ENCODE results near the gene SORCS2. TPM values are rescaled to one million over a fixed set of nuclear protein-coding genes. Genes with fewer than 3 reads are reported as not detected.

The SORCS2 gene
- polyA plus RNA-seq, 1 of the 3 experiments (the other 2 are of a cell fraction): 1.6 TPM

DNA sequence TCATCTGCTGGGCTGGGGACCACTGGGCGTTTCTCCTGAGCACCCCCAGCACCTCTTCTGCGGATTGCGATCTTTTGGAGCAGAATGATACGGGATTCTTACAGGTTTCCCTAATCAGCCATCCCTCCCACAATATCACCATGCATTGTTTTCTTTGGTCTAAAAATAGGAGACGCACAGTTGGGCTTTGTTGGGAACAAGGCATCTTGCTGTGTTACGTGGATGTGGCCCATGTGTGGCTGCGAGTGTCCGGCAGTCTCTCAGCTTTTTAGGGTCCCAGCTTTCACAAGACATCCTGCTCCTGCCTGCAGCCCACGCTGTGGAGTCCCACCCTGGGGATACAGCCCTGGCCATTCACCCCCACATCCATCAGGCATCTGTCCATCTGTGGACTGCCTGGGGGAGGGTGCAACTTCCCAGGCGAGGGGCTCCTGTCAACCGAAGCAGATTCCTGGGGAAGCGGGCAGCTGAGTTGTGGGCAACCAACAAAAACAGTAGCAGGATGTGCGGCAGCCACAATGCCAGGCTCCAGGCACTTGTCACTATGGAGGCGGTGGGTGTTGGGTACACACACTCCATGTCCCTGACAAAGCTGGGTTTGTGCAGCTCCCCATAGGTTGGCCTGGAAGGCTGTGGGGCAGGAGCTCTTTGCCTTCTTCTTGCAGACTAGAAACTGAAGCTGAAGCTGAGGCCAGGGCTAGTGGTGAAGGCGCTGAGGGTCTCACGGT is 427.9 kb downstream of the SORCS2 start:
- Histone ChIP-seq H3K79me2 (ENCODE audit: insufficient read depth) (no peaks in the 10 kb centered on the region), H4K20me1 (ENCODE audit: insufficient read depth) (no peaks in the 10 kb centered on the region), H3K27me3 (ENCODE audit: insufficient read depth) (no peaks in the 10 kb centered on the region), H3F3A (replicated peaks; ENCODE audit: insufficient read depth) (peaks cover under 1% of the 10 kb centered on the region), H3K4me1 (ENCODE audit: control insufficient read depth in 1 of 2, insufficient read depth in 2 of 2, low read depth in 1 of 2, low read length in 1 of 2) (peaks cover 6 to 22% of the 10 kb centered on the region in 2 experiments; a peak in 3 of 4 replicates), H3K9ac (no peak overlapping the region), H3K27ac (ENCODE audit: low read depth in 2 of 2, low read length in 1 of 2) (no peak overlapping the region), H2AFZ (ENCODE audit: low read depth) (no peak overlapping the region), H3K9me2 (no peaks in the 10 kb centered on the region), H3K4me2 (no peak overlapping the region), H3K9me3 (no peaks in the 10 kb centered on the region), H3K36me3 (replicated peaks in 1 of 2; ENCODE audit: control insufficient read depth in 1 of 2, insufficient read depth in 2 of 2, low read length in 1 of 2) (no peaks in the 10 kb centered on the region), H3K4me3 (ENCODE audit: low read depth in 2 of 2, low read length in 1 of 2) (no peak overlapping the region)
- TF ChIP-seq SMC3 (IDR thresholded peaks at IDR 0.05; ENCODE audit: low read depth, low read length) (no peak), SIN3A (IDR thresholded peaks at IDR 0.05; ENCODE audit: borderline replicate concordance, low read depth, low read length) (no peak)
- TF ChIP-seq, protein P1, sequence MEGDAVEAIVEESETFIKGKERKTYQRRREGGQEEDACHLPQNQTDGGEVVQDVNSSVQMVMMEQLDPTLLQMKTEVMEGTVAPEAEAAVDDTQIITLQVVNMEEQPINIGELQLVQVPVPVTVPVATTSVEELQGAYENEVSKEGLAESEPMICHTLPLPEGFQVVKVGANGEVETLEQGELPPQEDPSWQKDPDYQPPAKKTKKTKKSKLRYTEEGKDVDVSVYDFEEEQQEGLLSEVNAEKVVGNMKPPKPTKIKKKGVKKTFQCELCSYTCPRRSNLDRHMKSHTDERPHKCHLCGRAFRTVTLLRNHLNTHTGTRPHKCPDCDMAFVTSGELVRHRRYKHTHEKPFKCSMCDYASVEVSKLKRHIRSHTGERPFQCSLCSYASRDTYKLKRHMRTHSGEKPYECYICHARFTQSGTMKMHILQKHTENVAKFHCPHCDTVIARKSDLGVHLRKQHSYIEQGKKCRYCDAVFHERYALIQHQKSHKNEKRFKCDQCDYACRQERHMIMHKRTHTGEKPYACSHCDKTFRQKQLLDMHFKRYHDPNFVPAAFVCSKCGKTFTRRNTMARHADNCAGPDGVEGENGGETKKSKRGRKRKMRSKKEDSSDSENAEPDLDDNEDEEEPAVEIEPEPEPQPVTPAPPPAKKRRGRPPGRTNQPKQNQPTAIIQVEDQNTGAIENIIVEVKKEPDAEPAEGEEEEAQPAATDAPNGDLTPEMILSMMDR (IDR thresholded peaks at IDR 0.05): no peak
- ChIA-PET CTCF (no interaction called here), POLR2A (no interaction called here)
- no peak for DNase-seq
- 87% methylated on average over 10 of the region's 16 CpGs for WGBS (ENCODE audit: low lambda C conversion rate)

GRCh38 chr4:7620814-7621176 is 428.5 kb downstream of the SORCS2 start:
- H2AFZ ChIP-seq (ENCODE audit: low read depth): no peak overlapping the region
- H3K79me2 ChIP-seq (ENCODE audit: insufficient read depth): no peaks in the 10 kb centered on the region
- no peaks in the 10 kb centered on the region for H4K20me1 ChIP-seq (ENCODE audit: insufficient read depth)
- H3K4me2 ChIP-seq: no peak overlapping the region
- H3K9me3 ChIP-seq: no peaks in the 10 kb centered on the region
- peaks cover 6% of the 10 kb centered on the region for H3F3A ChIP-seq (replicated peaks; ENCODE audit: insufficient read depth)
- CTCF ChIA-PET: no interaction called here
- no peak for DNase-seq
- no peak overlapping the region for H3K9ac ChIP-seq
- no peaks in the 10 kb centered on the region for H3K9me2 ChIP-seq
- H3K27me3 ChIP-seq (ENCODE audit: insufficient read depth): no peaks in the 10 kb centered on the region
- no peak overlapping the region for H3K4me3 ChIP-seq (ENCODE audit: low read depth in 2 of 2, low read length in 1 of 2)
- TF ChIP-seq, protein P2, sequence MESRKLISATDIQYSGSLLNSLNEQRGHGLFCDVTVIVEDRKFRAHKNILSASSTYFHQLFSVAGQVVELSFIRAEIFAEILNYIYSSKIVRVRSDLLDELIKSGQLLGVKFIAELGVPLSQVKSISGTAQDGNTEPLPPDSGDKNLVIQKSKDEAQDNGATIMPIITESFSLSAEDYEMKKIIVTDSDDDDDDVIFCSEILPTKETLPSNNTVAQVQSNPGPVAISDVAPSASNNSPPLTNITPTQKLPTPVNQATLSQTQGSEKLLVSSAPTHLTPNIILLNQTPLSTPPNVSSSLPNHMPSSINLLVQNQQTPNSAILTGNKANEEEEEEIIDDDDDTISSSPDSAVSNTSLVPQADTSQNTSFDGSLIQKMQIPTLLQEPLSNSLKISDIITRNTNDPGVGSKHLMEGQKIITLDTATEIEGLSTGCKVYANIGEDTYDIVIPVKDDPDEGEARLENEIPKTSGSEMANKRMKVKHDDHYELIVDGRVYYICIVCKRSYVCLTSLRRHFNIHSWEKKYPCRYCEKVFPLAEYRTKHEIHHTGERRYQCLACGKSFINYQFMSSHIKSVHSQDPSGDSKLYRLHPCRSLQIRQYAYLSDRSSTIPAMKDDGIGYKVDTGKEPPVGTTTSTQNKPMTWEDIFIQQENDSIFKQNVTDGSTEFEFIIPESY (IDR thresholded peaks at IDR 0.05; ENCODE audit: borderline replicate concordance, low read depth): no peak
- TF ChIP-seq TCF12 (IDR thresholded peaks at IDR 0.05): no peak
- TF ChIP-seq NRF1 (IDR thresholded peaks at IDR 0.05; ENCODE audit: low read depth, low read length): no peak
- no peak for TF ChIP-seq FOSL2 (IDR thresholded peaks at IDR 0.05; ENCODE audit: borderline replicate concordance, low read depth)
- no peak for TF ChIP-seq GABPA (IDR thresholded peaks at IDR 0.05; ENCODE audit: low read depth)
- TF ChIP-seq, protein P3, sequence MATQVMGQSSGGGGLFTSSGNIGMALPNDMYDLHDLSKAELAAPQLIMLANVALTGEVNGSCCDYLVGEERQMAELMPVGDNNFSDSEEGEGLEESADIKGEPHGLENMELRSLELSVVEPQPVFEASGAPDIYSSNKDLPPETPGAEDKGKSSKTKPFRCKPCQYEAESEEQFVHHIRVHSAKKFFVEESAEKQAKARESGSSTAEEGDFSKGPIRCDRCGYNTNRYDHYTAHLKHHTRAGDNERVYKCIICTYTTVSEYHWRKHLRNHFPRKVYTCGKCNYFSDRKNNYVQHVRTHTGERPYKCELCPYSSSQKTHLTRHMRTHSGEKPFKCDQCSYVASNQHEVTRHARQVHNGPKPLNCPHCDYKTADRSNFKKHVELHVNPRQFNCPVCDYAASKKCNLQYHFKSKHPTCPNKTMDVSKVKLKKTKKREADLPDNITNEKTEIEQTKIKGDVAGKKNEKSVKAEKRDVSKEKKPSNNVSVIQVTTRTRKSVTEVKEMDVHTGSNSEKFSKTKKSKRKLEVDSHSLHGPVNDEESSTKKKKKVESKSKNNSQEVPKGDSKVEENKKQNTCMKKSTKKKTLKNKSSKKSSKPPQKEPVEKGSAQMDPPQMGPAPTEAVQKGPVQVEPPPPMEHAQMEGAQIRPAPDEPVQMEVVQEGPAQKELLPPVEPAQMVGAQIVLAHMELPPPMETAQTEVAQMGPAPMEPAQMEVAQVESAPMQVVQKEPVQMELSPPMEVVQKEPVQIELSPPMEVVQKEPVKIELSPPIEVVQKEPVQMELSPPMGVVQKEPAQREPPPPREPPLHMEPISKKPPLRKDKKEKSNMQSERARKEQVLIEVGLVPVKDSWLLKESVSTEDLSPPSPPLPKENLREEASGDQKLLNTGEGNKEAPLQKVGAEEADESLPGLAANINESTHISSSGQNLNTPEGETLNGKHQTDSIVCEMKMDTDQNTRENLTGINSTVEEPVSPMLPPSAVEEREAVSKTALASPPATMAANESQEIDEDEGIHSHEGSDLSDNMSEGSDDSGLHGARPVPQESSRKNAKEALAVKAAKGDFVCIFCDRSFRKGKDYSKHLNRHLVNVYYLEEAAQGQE (IDR thresholded peaks at IDR 0.05; ENCODE audit: low read depth, low read length): no peak
- TF ChIP-seq, protein P4, sequence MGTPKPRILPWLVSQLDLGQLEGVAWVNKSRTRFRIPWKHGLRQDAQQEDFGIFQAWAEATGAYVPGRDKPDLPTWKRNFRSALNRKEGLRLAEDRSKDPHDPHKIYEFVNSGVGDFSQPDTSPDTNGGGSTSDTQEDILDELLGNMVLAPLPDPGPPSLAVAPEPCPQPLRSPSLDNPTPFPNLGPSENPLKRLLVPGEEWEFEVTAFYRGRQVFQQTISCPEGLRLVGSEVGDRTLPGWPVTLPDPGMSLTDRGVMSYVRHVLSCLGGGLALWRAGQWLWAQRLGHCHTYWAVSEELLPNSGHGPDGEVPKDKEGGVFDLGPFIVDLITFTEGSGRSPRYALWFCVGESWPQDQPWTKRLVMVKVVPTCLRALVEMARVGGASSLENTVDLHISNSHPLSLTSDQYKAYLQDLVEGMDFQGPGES (IDR thresholded peaks at IDR 0.05; ENCODE audit: low read depth, low read length): no peak
- TF ChIP-seq MEF2A (IDR thresholded peaks at IDR 0.05; ENCODE audit: borderline replicate concordance, low read depth): no peak
- TF ChIP-seq POLR2AphosphoS5 (IDR thresholded peaks at IDR 0.05; ENCODE audit: low read depth, low read length): no peak
- no peak for TF ChIP-seq GATA2 (CRISPR knock-in tag; IDR thresholded peaks at IDR 0.05)
- TF ChIP-seq FOXJ3 (CRISPR knock-in tag; IDR thresholded peaks at IDR 0.05): no peak
- TF ChIP-seq CHD2 (IDR thresholded peaks at IDR 0.05; ENCODE audit: low read length, partially characterized antibody): no peak
- no peak for TF ChIP-seq JUND (IDR thresholded peaks at IDR 0.05)
- TF ChIP-seq ELF1 (IDR thresholded peaks at IDR 0.05): no peak
- TF ChIP-seq, protein P5, sequence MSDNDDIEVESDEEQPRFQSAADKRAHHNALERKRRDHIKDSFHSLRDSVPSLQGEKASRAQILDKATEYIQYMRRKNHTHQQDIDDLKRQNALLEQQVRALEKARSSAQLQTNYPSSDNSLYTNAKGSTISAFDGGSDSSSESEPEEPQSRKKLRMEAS (IDR thresholded peaks at IDR 0.05; ENCODE audit: low read depth): no peak
- TF ChIP-seq, protein P6, sequence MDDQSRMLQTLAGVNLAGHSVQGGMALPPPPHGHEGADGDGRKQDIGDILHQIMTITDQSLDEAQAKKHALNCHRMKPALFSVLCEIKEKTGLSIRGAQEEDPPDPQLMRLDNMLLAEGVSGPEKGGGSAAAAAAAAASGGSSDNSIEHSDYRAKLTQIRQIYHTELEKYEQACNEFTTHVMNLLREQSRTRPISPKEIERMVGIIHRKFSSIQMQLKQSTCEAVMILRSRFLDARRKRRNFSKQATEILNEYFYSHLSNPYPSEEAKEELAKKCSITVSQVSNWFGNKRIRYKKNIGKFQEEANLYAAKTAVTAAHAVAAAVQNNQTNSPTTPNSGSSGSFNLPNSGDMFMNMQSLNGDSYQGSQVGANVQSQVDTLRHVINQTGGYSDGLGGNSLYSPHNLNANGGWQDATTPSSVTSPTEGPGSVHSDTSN (IDR thresholded peaks at IDR 0.05): no peak
- no peak overlapping the region for H3K27ac ChIP-seq (ENCODE audit: low read depth in 2 of 2, low read length in 1 of 2)
- no peaks in the 10 kb centered on the region for H3K36me3 ChIP-seq (replicated peaks in 1 of 2; ENCODE audit: control insufficient read depth in 1 of 2, insufficient read depth in 2 of 2, low read length in 1 of 2)
- WGBS (ENCODE audit: low lambda C conversion rate): 89% methylated on average over 3 of the region's 10 CpGs
- H3K4me1 ChIP-seq (ENCODE audit: control insufficient read depth in 1 of 2, insufficient read depth in 2 of 2, low read depth in 1 of 2, low read length in 1 of 2): peaks cover 10 to 25% of the 10 kb centered on the region in 2 experiments; a peak in 3 of 4 replicates
- POLR2A ChIA-PET: no interaction called here

All from SK-N-SH (cell line).